IMR-90 (cell line): ENCODE data around the gene L3MBTL3. TPM values are rescaled to one million over a fixed set of nuclear protein-coding genes. Genes with fewer than 3 reads are reported as not detected.

ENCODE experiments used
- ATAC-seq: fragments of 200-7000 bp; cut with Tn5 transposase; 2 replicates; pipeline ENCODE4 v1.9.1; 2020; ENCODE audit warnings: low read depth, mild to moderate bottlenecking, moderate library complexity
- BruUV-seq: library from RNA; stranded (reverse); fragments of 400-500 nt; replicated peaks from 2 replicates; lab custom pipeline; 2021; lab: Mats Ljungman, UMichigan
- CTCF ChIA-PET: fragments of 300-600 bp; formaldehyde crosslinking; extraction: SDS; loops from one replicate; lab custom pipeline; 2021; ENCODE audit warnings: antibody characterized with exemption; lab: Yijun Ruan, JAX
- POLR2A ChIA-PET: fragments of 300-600 bp; sonication (Branson Sonifier 250); formaldehyde crosslinking; loops from one replicate; lab custom pipeline; 2022; ENCODE audit warnings: antibody characterized with exemption; ENCODE audit not compliant: unreplicated experiment; lab: Charles Lee
- DNase-seq: peaks from one replicate; pipeline ENCODE4 v3.0.0; 2013
- H2AFZ ChIP-seq: replicated peaks from 2 replicates; pipeline ENCODE3; 2013; ENCODE audit warnings: low read length, mild to moderate bottlenecking; ENCODE audit not compliant: poor library complexity
- H2AK5ac ChIP-seq: 2 replicates; pipeline ENCODE4 v1.6.1; 2013; ENCODE audit warnings: low read depth, low read length, inconsistent platforms
- H2AK9ac ChIP-seq: replicated peaks from 2 replicates; pipeline ENCODE3; 2013; ENCODE audit warnings: mild to moderate bottlenecking, low read depth, low read length, moderate library complexity; ENCODE audit not compliant: poor library complexity
- H2BK120ac ChIP-seq: 2 replicates; pipeline ENCODE4 v1.6.1; 2013; ENCODE audit warnings: low read depth, low read length, inconsistent platforms
- H2BK15ac ChIP-seq: 3 replicates; pipeline ENCODE4 v1.6.1; 2013; ENCODE audit warnings: low read depth, low read length, inconsistent platforms
- H2BK20ac ChIP-seq: 2 replicates; pipeline ENCODE4 v1.6.1; 2013; ENCODE audit warnings: low read depth, mild to moderate bottlenecking, inconsistent platforms, low read length, moderate library complexity
- H2BK5ac ChIP-seq: 2 replicates; pipeline ENCODE4 v1.6.1; 2013; ENCODE audit warnings: mild to moderate bottlenecking, low read depth, low read length, inconsistent platforms; ENCODE audit not compliant: poor library complexity, severe bottlenecking
- H3K14ac ChIP-seq: replicated peaks from 2 replicates; pipeline ENCODE4 v1.6.1; 2013; ENCODE audit warnings: low read depth, low read length, inconsistent platforms
- H3K18ac ChIP-seq: 2 replicates; pipeline ENCODE4 v1.6.1; 2013; ENCODE audit warnings: low read depth, low read length, control low read depth
- H3K23ac ChIP-seq: 2 replicates; pipeline ENCODE4 v1.6.1; 2013; ENCODE audit warnings: low read depth, low read length, inconsistent platforms
- H3K27ac ChIP-seq: 2 replicates; pipeline ENCODE4 v1.5.1; 2013; ENCODE audit warnings: mild to moderate bottlenecking, control low read depth, low read length; ENCODE audit not compliant: insufficient read depth
- H3K27me3 ChIP-seq: 2 replicates; pipeline ENCODE4 v1.6.1; 2013; ENCODE audit warnings: low read length; ENCODE audit not compliant: control insufficient read depth, insufficient read depth
- H3K36me3 ChIP-seq: 2 replicates; pipeline ENCODE4 v1.6.1; 2013; ENCODE audit warnings: low read length, mixed read lengths; ENCODE audit not compliant: control insufficient read depth, insufficient read depth
- H3K4ac ChIP-seq: 2 replicates; pipeline ENCODE4 v1.6.1; 2013; ENCODE audit warnings: low read depth, low read length, inconsistent platforms
- H3K4me1 ChIP-seq: 2 replicates; pipeline ENCODE4 v1.6.1; 2013; ENCODE audit warnings: low read length, mixed read lengths; ENCODE audit not compliant: control insufficient read depth, insufficient read depth
- H3K4me2 ChIP-seq: 2 replicates; pipeline ENCODE4 v1.6.1; 2013; ENCODE audit warnings: low read depth, mild to moderate bottlenecking, control low read depth, low read length, moderate library complexity
- H3K4me3 ChIP-seq: 2 replicates; pipeline ENCODE4 v1.5.1; 2013; ENCODE audit warnings: low read depth, mild to moderate bottlenecking, control low read depth, low read length, moderate library complexity; ENCODE audit not compliant: insufficient read depth
- H3K56ac ChIP-seq: 2 replicates; pipeline ENCODE4 v1.6.1; 2013; ENCODE audit warnings: low read length, inconsistent platforms; ENCODE audit not compliant: insufficient read depth; ENCODE audit errors: extremely low read depth
- H3K79me1 ChIP-seq, 2 experiments: 2 replicates each; pipeline ENCODE4 v1.6.1; 2013; ENCODE audit warnings: low read length in 2 of 2, inconsistent platforms in 1 of 2, low read depth in 1 of 2
- H3K9ac ChIP-seq: 2 replicates; pipeline ENCODE4 v1.6.1; 2013; ENCODE audit warnings: low read depth, low read length, control low read depth
- H3K9me1 ChIP-seq: 2 replicates; pipeline ENCODE4 v1.6.1; 2013; ENCODE audit warnings: low read length, inconsistent platforms; ENCODE audit not compliant: insufficient read depth
- H3K9me3 ChIP-seq: 2 replicates; pipeline ENCODE4 v1.6.1; 2013; ENCODE audit warnings: low read length; ENCODE audit not compliant: control insufficient read depth, insufficient read depth
- H4K20me1 ChIP-seq: 2 replicates; pipeline ENCODE4 v1.6.1; 2013; ENCODE audit warnings: low read length, inconsistent platforms; ENCODE audit not compliant: insufficient read depth
- H4K5ac ChIP-seq: 2 replicates; pipeline ENCODE4 v1.6.1; 2013; ENCODE audit warnings: mild to moderate bottlenecking, low read depth, low read length, control low read depth
- H4K8ac ChIP-seq, 2 experiments: 2 replicates each; pipeline ENCODE4 v1.6.1; 2013; ENCODE audit warnings: low read depth in 2 of 2, low read length in 2 of 2, control low read depth in 1 of 2, inconsistent platforms in 1 of 2
- H4K91ac ChIP-seq: 2 replicates; pipeline ENCODE4 v1.6.1; 2013; ENCODE audit warnings: low read depth, low read length, inconsistent platforms; ENCODE audit not compliant: insufficient read depth
- BHLHE40 ChIP-seq: fragments of 150-350 bp; IDR thresholded peaks from 2 replicates; pipeline ENCODE4 v1.6.1; 2016; ENCODE audit warnings: mild to moderate bottlenecking, low read depth, low read length
- CEBPB ChIP-seq: IDR thresholded peaks from 2 replicates; pipeline ENCODE4 v1.6.1; 2012; ENCODE audit warnings: low read depth, low read length, improper control_type of control experiment
- CTCF ChIP-seq: conservative IDR thresholded peaks from 2 replicates; pipeline ENCODE4 v1.5.1; 2012; ENCODE audit warnings: mild to moderate bottlenecking, low read depth, low read length, improper control_type of control experiment
- ELK1 ChIP-seq: fragments of 150-350 bp; IDR thresholded peaks from 2 replicates; pipeline ENCODE4 v1.6.1; 2016; ENCODE audit warnings: low read depth, mild to moderate bottlenecking, low read length, moderate library complexity, borderline replicate concordance
- FOS ChIP-seq: fragments of 150-350 bp; IDR thresholded peaks from 2 replicates; pipeline ENCODE4 v1.6.1; 2016; ENCODE audit warnings: low read depth, low read length
- MAFK ChIP-seq: IDR thresholded peaks from 2 replicates; pipeline ENCODE4 v1.6.1; 2012; ENCODE audit warnings: low read depth, low read length, improper control_type of control experiment
- NFE2L2 ChIP-seq: fragments of 150-350 bp; IDR thresholded peaks from 2 replicates; pipeline ENCODE4 v1.6.1; 2016; ENCODE audit warnings: low read depth, mild to moderate bottlenecking, low read length
- POLR2A ChIP-seq: IDR thresholded peaks from 2 replicates; pipeline ENCODE4 v1.6.1; 2012; ENCODE audit warnings: mild to moderate bottlenecking, low read depth, low read length
- RCOR1 ChIP-seq: IDR thresholded peaks from 2 replicates; pipeline ENCODE4 v1.6.1; 2012; ENCODE audit warnings: mild to moderate bottlenecking, low read length, improper control_type of control experiment; ENCODE audit not compliant: insufficient replicate concordance
- RFX5 ChIP-seq: IDR thresholded peaks from 2 replicates; pipeline ENCODE4 v1.8.0; 2012; ENCODE audit warnings: low read depth, mild to moderate bottlenecking, low read length, moderate library complexity
- SMC3 ChIP-seq: fragments of 150-350 bp; IDR thresholded peaks from 2 replicates; pipeline ENCODE4 v1.6.1; 2016; ENCODE audit warnings: low read depth, mild to moderate bottlenecking, antibody characterized with exemption, low read length, moderate library complexity
- USF2 ChIP-seq: fragments of 150-350 bp; IDR thresholded peaks from 2 replicates; pipeline ENCODE4 v1.6.1; 2017; ENCODE audit warnings: mild to moderate bottlenecking, antibody characterized with exemption, low read length, low read depth
- WGBS, 2 experiments: methylation state at CpG; one replicate each; pipeline versions ENCODE4 v1.1.5 to v1.1.7; 2013; ENCODE audit warnings: missing lambda C conversion rate in 2 of 2; ENCODE audit not compliant: insufficient read length in 1 of 2; ENCODE audit errors: extremely low coverage in 2 of 2; 5-methylcytosine and 5-hydroxymethylcytosine counted together
- dilution Hi-C: fragments of 300-500 bp; cut with HindIII; formaldehyde crosslinking; loops from one replicate; pipeline ENCODE4 v1.14.3; 2018; ENCODE audit warnings: low sequenced_read_pairs; ENCODE audit not compliant: unreplicated experiment
- in situ Hi-C: fragments of 300-500 bp; cut with MboI; formaldehyde crosslinking; loops from 3 replicates; pipeline ENCODE4 v1.14.3; 2019; ENCODE audit warnings: low sequenced_read_pairs, inconsistent platforms, mixed read lengths
- intact Hi-C: fragments of 100-400 bp; cut with micrococcal nuclease; formaldehyde crosslinking; loops from 2 replicates; pipeline ENCODE4 v1.10.0; 2022
- polyA plus RNA-seq, 3 experiments: library from polyadenylated mRNA; depleted of rRNA; stranded (reverse); fragments of >200 nt; gene quantifications; 2 replicates each; pipeline ENCODE4 v1.2.3, GENCODE V29; 2012; ENCODE audit warnings: low replicate concordance in 1 of 3
- total RNA-seq: library from RNA; depleted of rRNA; stranded (reverse); fragments of >200 nt; gene quantifications from 2 replicates; pipeline ENCODE4 v1.2.3, GENCODE V29; 2012

The L3MBTL3 gene
- total and polyA plus RNA-seq, 2 of the 4 experiments (the other 2 are of a cell fraction), result 7.2 to 10.9 TPM

- CTCF ChIA-PET, result no interaction called here
- no TSS peak for BruUV-seq
Measured at GRCh38 chr6:130018744-130019325, 454 bp downstream of the L3MBTL3 start.

More at GRCh38 chr6:130018744-130019325, 454 bp downstream of the L3MBTL3 start:
- no peak overlapping the region for H4K5ac ChIP-seq
- peak overlapping the region in 1 of 2 experiments; percentile 10; a peak in 1 of 4 replicates for H4K8ac ChIP-seq
- H2BK20ac ChIP-seq, result no peak overlapping the region
- H3K36me3 ChIP-seq, result no peaks in the 10 kb centered on the region
- TF ChIP-seq SMC3 (no peak), CTCF (no peak), USF2 (no peak), POLR2A (no peak), RCOR1 (no peak), RFX5 (no peak), ELK1 (no peak), MAFK (no peak), FOS (no peak), CEBPB (no peak), BHLHE40 (no peak), NFE2L2 (no peak)
- ATAC-seq (peak; percentile 19), DNase-seq (no peak)
- H2BK15ac ChIP-seq, result no peak overlapping the region
- peaks cover 7% of the 10 kb centered on the region in 2 experiments; a peak in 2 of 4 replicates for H3K79me1 ChIP-seq
- H4K91ac ChIP-seq, result peak overlapping the region; percentile 62
- H4K20me1 ChIP-seq, result no peaks in the 10 kb centered on the region
- H3K14ac ChIP-seq, result peak overlapping the region; percentile 73
- no peaks in the 10 kb centered on the region for H3K4me1 ChIP-seq
- H2AFZ ChIP-seq, result peak overlapping the region; percentile 95
- H3K4ac ChIP-seq, result no peak overlapping the region
- peak overlapping the region; percentile 87 for H3K4me2 ChIP-seq
- 0% methylated on average over 7 of the region's 54 CpGs; no CpG with 5 or more reads in 1 of the 2 experiments for WGBS, 2 experiments
- peak overlapping the region; percentile 2; the same call in 1 of the 2 replicates for H2BK120ac ChIP-seq
- peak overlapping the region; percentile 31 for H3K23ac ChIP-seq
- dilution Hi-C loops (no loop called here), intact Hi-C loops (loop anchor here (2.0 kb wide), 1 partner anchor 252 kb away; no protein-coding TSS in a partner anchor), in situ Hi-C loops (no loop called here)
- peak overlapping the region; percentile 71 for H3K9ac ChIP-seq
- H3K4me3 ChIP-seq, result peak overlapping the region; percentile 86
- H3K18ac ChIP-seq, result peak overlapping the region; percentile 10
- peak overlapping the region; percentile 14 for H3K27ac ChIP-seq
- H2BK5ac ChIP-seq, result peak overlapping the region; percentile 21
- peak overlapping the region; percentile 42 for H3K56ac ChIP-seq
- POLR2A ChIA-PET, result no interaction called here
- H3K9me3 ChIP-seq, result no peaks in the 10 kb centered on the region
- H3K27me3 ChIP-seq, result no peaks in the 10 kb centered on the region
- H2AK9ac ChIP-seq, result peak overlapping the region; percentile 77
- no peak overlapping the region for H2AK5ac ChIP-seq
- no peaks in the 10 kb centered on the region for H3K9me1 ChIP-seq
